GM12864 (cell line): ENCODE results near the gene MBP.

Experiments
- DNase-seq: peaks from one replicate; pipeline ENCODE4 v3.0.0-alpha.2; 2011; ENCODE audit warnings: low read depth
- H3K4me3 ChIP-seq: 2 replicates; pipeline ENCODE4 v1.5.1; 2011; ENCODE audit warnings: mild to moderate bottlenecking, low read depth, low read length, control low read depth
- CTCF ChIP-seq: IDR thresholded peaks from 2 replicates; pipeline ENCODE4 v1.5.1; 2011; ENCODE audit warnings: low read depth, mild to moderate bottlenecking, moderate library complexity, low read length, control low read depth, inconsistent platforms; ENCODE audit errors: missing control alignments

Gene MBP

GRCh38 chr18:77132369-77133050 is at the start of gene MBP:
Gene MBP, minus strand, starts transcription at chr18:77132783. Its CDS starts 27,522 bp downstream, at chr18:77105261.
- H3K4me3 ChIP-seq, result peak within 1 kb of the TSS; percentile 96
- DNase-seq, result no peak
- TF ChIP-seq CTCF, result no peak

- no peak for TF ChIP-seq CTCF
- DNase-seq, result no peak
- H3K4me3 ChIP-seq, result no peak overlapping the region
Observed at GRCh38 chr18:77181950-77182707, 49.5 kb upstream of the MBP start.

- no peak overlapping the region for H3K4me3 ChIP-seq
- TF ChIP-seq CTCF, result no peak
- DNase-seq, result no peak
Observed at GRCh38 chr18:77178559-77178958, 46.0 kb upstream of the MBP start.

GRCh38 chr18:77177009-77177408 is 44.4 kb upstream of the MBP start:
- H3K4me3 ChIP-seq, result no peak overlapping the region
- TF ChIP-seq CTCF, result no peak

GRCh38 chr18:77173275-77174030 is 40.9 kb upstream of the MBP start:
- TF ChIP-seq CTCF, result no peak
- no peak overlapping the region for H3K4me3 ChIP-seq
- no peak for DNase-seq

More at GRCh38 chr18:77177009-77177408, 44.4 kb upstream of the MBP start:
- no peak for DNase-seq

GRCh38 chr18:77170890-77171410 is 38.4 kb upstream of the MBP start:
- no peak overlapping the region for H3K4me3 ChIP-seq
- no peak for TF ChIP-seq CTCF
- DNase-seq, result no peak
